Measurements from ENCODE around the gene SLFN11. TPM values are rescaled to one million over a fixed set of nuclear protein-coding genes. Genes with fewer than 3 reads are reported as not detected.

Gene SLFN11
- total and polyA plus RNA-seq, 2 experiments from 2014 or later: not detected

DNA sequence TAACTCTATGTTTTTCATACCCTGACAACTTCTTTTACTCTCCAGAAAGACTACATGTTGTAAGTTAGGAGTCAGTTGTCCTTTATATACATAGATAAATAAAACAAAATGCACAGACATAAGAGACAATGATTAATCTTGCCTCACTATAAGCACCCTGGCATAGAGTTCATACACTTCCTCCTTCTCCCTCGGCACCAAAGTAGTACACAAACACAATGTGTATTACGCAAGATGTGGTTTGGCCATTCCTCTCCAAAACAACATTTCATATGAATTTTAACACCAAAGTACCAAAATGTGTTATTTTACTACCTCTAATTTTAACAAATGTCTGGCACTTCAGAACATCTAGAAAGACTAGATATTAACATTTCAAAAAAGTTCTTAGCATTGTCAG, 17.2 kb upstream of the SLFN11 start:
- Histone ChIP-seq H3F3A (replicated peaks; ENCODE audit: low read depth) (no peaks in the 10 kb centered on the region), H2AFZ (no peak overlapping the region), H3K36me3 (ENCODE audit: insufficient read depth) (no peaks in the 10 kb centered on the region), H3K27me3 (ENCODE audit: insufficient read depth) (0 out of 2 replicates have a peak, but pooled peaks cover 8% of the 10 kb centered on the region), H3K79me2 (replicated peaks; ENCODE audit: insufficient read depth) (no peaks in the 10 kb centered on the region), H3K4me1 (ENCODE audit: insufficient read depth) (no peaks in the 10 kb centered on the region), H3K4me2 (no peak overlapping the region), H3K9me2 (ENCODE audit: insufficient read depth) (no peaks in the 10 kb centered on the region; the same call in 1 of the 2 replicates), H3K4me3 (no peak overlapping the region), H3K27ac (ENCODE audit: low read depth) (no peak overlapping the region), H4K20me1 (replicated peaks; ENCODE audit: insufficient read depth) (peaks cover 5% of the 10 kb centered on the region; the same call in 1 of the 2 replicates)
- TF ChIP-seq, protein P1, sequence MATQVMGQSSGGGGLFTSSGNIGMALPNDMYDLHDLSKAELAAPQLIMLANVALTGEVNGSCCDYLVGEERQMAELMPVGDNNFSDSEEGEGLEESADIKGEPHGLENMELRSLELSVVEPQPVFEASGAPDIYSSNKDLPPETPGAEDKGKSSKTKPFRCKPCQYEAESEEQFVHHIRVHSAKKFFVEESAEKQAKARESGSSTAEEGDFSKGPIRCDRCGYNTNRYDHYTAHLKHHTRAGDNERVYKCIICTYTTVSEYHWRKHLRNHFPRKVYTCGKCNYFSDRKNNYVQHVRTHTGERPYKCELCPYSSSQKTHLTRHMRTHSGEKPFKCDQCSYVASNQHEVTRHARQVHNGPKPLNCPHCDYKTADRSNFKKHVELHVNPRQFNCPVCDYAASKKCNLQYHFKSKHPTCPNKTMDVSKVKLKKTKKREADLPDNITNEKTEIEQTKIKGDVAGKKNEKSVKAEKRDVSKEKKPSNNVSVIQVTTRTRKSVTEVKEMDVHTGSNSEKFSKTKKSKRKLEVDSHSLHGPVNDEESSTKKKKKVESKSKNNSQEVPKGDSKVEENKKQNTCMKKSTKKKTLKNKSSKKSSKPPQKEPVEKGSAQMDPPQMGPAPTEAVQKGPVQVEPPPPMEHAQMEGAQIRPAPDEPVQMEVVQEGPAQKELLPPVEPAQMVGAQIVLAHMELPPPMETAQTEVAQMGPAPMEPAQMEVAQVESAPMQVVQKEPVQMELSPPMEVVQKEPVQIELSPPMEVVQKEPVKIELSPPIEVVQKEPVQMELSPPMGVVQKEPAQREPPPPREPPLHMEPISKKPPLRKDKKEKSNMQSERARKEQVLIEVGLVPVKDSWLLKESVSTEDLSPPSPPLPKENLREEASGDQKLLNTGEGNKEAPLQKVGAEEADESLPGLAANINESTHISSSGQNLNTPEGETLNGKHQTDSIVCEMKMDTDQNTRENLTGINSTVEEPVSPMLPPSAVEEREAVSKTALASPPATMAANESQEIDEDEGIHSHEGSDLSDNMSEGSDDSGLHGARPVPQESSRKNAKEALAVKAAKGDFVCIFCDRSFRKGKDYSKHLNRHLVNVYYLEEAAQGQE (IDR thresholded peaks at IDR 0.05; ENCODE audit: unreplicated experiment): no peak
- no peak for TF ChIP-seq ZNF114 (CRISPR knock-in tag; IDR thresholded peaks at IDR 0.05)
- TF ChIP-seq STAT1 (IDR thresholded peaks at IDR 0.05; ENCODE audit: unreplicated experiment): no peak
- no peak for TF ChIP-seq NANOG (IDR thresholded peaks at IDR 0.05; ENCODE audit: borderline replicate concordance)
- TF ChIP-seq, protein P2, sequence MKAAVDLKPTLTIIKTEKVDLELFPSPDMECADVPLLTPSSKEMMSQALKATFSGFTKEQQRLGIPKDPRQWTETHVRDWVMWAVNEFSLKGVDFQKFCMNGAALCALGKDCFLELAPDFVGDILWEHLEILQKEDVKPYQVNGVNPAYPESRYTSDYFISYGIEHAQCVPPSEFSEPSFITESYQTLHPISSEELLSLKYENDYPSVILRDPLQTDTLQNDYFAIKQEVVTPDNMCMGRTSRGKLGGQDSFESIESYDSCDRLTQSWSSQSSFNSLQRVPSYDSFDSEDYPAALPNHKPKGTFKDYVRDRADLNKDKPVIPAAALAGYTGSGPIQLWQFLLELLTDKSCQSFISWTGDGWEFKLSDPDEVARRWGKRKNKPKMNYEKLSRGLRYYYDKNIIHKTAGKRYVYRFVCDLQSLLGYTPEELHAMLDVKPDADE (IDR thresholded peaks at IDR 0.05): no peak
- TF ChIP-seq EZH2phosphoT487 (IDR thresholded peaks at IDR 0.05; ENCODE audit: unreplicated experiment): no peak
- TF ChIP-seq POLR2AphosphoS5 (IDR thresholded peaks at IDR 0.05; ENCODE audit: low read depth): no peak
- no peak for TF ChIP-seq CREB1 (CRISPR knock-in tag; IDR thresholded peaks at IDR 0.05; ENCODE audit: low read depth)
- TF ChIP-seq JUNB (IDR thresholded peaks at IDR 0.05; ENCODE audit: unreplicated experiment): no peak
- no peak for TF ChIP-seq ZNF331 (CRISPR knock-in tag; IDR thresholded peaks at IDR 0.05; ENCODE audit: low read depth)
- TF ChIP-seq, protein P3, sequence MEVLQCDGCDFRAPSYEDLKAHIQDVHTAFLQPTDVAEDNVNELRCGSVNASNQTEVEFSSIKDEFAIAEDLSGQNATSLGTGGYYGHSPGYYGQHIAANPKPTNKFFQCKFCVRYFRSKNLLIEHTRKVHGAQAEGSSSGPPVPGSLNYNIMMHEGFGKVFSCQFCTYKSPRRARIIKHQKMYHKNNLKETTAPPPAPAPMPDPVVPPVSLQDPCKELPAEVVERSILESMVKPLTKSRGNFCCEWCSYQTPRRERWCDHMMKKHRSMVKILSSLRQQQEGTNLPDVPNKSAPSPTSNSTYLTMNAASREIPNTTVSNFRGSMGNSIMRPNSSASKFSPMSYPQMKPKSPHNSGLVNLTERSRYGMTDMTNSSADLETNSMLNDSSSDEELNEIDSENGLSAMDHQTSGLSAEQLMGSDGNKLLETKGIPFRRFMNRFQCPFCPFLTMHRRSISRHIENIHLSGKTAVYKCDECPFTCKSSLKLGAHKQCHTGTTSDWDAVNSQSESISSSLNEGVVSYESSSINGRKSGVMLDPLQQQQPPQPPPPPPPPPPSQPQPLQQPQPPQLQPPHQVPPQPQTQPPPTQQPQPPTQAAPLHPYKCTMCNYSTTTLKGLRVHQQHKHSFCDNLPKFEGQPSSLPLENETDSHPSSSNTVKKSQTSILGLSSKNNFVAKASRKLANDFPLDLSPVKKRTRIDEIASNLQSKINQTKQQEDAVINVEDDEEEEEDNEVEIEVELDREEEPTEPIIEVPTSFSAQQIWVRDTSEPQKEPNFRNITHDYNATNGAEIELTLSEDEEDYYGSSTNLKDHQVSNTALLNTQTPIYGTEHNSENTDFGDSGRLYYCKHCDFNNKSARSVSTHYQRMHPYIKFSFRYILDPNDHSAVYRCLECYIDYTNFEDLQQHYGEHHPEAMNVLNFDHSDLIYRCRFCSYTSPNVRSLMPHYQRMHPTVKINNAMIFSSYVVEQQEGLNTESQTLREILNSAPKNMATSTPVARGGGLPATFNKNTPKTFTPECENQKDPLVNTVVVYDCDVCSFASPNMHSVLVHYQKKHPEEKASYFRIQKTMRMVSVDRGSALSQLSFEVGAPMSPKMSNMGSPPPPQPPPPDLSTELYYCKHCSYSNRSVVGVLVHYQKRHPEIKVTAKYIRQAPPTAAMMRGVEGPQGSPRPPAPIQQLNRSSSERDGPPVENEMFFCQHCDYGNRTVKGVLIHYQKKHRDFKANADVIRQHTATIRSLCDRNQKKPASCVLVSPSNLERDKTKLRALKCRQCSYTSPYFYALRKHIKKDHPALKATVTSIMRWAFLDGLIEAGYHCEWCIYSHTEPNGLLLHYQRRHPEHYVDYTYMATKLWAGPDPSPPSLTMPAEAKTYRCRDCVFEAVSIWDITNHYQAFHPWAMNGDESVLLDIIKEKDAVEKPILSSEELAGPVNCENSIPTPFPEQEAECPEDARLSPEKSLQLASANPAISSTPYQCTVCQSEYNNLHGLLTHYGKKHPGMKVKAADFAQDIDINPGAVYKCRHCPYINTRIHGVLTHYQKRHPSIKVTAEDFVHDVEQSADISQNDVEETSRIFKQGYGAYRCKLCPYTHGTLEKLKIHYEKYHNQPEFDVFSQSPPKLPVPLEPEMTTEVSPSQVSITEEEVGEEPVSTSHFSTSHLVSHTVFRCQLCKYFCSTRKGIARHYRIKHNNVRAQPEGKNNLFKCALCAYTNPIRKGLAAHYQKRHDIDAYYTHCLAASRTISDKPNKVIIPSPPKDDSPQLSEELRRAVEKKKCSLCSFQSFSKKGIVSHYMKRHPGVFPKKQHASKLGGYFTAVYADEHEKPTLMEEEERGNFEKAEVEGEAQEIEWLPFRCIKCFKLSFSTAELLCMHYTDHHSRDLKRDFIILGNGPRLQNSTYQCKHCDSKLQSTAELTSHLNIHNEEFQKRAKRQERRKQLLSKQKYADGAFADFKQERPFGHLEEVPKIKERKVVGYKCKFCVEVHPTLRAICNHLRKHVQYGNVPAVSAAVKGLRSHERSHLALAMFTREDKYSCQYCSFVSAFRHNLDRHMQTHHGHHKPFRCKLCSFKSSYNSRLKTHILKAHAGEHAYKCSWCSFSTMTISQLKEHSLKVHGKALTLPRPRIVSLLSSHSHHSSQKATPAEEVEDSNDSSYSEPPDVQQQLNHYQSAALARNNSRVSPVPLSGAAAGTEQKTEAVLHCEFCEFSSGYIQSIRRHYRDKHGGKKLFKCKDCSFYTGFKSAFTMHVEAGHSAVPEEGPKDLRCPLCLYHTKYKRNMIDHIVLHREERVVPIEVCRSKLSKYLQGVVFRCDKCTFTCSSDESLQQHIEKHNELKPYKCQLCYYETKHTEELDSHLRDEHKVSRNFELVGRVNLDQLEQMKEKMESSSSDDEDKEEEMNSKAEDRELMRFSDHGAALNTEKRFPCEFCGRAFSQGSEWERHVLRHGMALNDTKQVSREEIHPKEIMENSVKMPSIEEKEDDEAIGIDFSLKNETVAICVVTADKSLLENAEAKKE (CRISPR knock-in tag; IDR thresholded peaks at IDR 0.05): no peak
- TF ChIP-seq, protein P4, sequence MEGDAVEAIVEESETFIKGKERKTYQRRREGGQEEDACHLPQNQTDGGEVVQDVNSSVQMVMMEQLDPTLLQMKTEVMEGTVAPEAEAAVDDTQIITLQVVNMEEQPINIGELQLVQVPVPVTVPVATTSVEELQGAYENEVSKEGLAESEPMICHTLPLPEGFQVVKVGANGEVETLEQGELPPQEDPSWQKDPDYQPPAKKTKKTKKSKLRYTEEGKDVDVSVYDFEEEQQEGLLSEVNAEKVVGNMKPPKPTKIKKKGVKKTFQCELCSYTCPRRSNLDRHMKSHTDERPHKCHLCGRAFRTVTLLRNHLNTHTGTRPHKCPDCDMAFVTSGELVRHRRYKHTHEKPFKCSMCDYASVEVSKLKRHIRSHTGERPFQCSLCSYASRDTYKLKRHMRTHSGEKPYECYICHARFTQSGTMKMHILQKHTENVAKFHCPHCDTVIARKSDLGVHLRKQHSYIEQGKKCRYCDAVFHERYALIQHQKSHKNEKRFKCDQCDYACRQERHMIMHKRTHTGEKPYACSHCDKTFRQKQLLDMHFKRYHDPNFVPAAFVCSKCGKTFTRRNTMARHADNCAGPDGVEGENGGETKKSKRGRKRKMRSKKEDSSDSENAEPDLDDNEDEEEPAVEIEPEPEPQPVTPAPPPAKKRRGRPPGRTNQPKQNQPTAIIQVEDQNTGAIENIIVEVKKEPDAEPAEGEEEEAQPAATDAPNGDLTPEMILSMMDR (conservative IDR thresholded peaks at IDR 0.05; ENCODE audit: low read depth in 2 of 2): no peak
- Mint-ChIP-seq H3K9me3 (peaks cover 15% of the 10 kb centered on the region), H3K27me3 (ENCODE audit: insufficient read depth, low read depth, poor library complexity) (peaks cover 2% of the 10 kb centered on the region), H3K4me1 (peaks cover 8% of the 10 kb centered on the region), H3K27ac (no peak overlapping the region), H3K36me3 (ENCODE audit: low read depth) (peaks cover 7% of the 10 kb centered on the region), H3K4me3 (no peak overlapping the region)
- DNase-seq (ENCODE audit: low spot score) (no peak), ATAC-seq (no peak)

All from GM23338 (cell line).